Retinal pigment epithelial cell (primary cell): ENCODE measurements around the gene DPT.
A peak's percentile ranks its signal among the peaks of the same experiment; 100 is the strongest.

Source experiments
- DNase-seq: peaks from one replicate; pipeline ENCODE4 v3.0.0-alpha.2; 2010; ENCODE audit warnings: low read depth
- H3K4me3 ChIP-seq: 2 replicates; pipeline ENCODE4 v1.5.1; 2011; ENCODE audit warnings: mild to moderate bottlenecking, low read length, control low read depth, moderate library complexity
- CTCF ChIP-seq: conservative IDR thresholded peaks from 2 replicates; pipeline ENCODE4 v1.5.1; 2011; ENCODE audit warnings: low read depth, low read length, control low read depth, inconsistent platforms

Gene DPT

DNA sequence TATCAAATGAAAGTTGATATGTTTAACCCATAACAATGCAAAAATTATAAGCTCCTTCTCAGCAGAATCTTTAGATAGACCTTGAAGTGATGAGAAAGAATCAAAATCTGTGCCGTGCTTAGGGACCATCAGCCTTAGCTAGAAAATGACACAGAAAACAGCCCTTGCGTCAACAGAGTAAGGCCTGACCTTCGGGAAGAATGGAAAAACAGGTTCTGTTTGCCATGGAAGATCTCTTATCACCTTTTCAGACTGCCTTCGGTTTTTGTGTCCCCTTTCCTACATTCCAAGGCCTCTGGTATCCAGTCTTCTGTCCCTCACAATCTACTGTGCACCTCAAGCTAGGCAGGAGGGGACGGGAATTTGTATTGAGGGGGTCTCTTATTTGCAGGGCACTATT is 37.6 kb upstream of the DPT start:
- H3K4me3 ChIP-seq, result no peak overlapping the region
- no peak for DNase-seq
- no peak for TF ChIP-seq CTCF

DNA sequence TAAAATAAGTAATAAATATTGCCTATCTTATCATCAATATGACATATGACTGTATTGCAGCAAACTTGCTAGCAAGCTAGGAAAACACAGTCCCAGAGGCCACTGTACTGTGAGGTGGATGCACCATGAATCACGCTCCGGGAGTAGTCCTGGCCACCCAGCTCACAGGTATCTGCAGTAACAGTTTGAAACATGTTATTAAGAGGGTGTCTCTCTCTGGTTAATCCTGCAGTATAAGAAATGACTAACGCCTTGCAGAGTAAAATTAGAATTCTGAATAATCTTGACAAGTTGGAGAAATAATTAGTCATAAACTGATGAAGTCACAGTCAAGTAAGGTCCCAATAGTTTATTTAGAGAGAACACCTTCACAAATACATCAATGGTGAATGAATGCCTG is 34.0 kb upstream of the DPT start:
- peak; percentile 2 for DNase-seq
- no peak overlapping the region for H3K4me3 ChIP-seq

DNA sequence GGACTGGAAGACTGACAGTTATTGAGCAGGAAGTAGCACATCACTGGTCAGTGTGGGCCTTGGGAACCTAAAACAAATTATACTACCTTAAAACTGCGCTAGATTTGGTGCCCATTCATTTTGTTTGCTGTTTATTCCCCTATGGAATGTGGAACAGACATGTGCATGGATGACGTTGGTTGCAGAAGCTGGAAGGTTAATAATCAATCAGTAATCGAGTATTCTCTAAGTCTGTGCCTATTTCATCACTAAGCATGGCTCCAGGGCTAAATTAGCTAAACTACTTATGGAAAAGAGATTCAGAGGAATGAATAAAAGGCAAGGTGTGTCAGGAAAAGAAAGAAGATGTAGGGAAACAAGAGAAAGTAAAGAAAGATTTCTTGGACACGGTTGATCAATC is 33.5 kb upstream of the DPT start:
- no peak for DNase-seq
- H3K4me3 ChIP-seq, result no peak overlapping the region
- no peak for TF ChIP-seq CTCF

More for the DNA sequence above, 34.0 kb upstream of the DPT start:
- no peak for TF ChIP-seq CTCF

DNA sequence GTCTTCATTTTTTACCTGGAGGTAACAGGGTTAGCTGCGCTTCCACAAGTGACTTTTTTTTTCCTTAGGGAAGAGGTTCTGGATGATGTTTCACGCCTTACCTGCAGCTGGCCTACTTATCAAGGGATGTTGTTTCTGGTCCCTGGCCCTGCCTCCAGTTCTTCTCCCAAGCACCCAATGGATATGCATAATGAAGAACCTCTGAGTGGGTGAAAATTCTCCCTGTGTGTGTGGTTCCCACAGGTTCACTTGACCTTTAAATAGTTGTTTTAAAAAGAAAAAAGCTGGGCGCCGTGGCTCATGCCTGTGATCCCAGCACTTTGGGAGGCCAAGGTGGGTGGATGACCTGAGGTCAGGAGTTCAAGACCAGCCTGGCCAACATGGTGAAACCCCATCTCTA is 31.8 kb upstream of the DPT start:
- TF ChIP-seq CTCF, result no peak
- H3K4me3 ChIP-seq, result no peak overlapping the region
- DNase-seq, result no peak

GRCh38 chr1:168760241-168760640 is 31.2 kb upstream of the DPT start:
- no peak for DNase-seq
- H3K4me3 ChIP-seq, result no peak overlapping the region
- no peak for TF ChIP-seq CTCF

DNA sequence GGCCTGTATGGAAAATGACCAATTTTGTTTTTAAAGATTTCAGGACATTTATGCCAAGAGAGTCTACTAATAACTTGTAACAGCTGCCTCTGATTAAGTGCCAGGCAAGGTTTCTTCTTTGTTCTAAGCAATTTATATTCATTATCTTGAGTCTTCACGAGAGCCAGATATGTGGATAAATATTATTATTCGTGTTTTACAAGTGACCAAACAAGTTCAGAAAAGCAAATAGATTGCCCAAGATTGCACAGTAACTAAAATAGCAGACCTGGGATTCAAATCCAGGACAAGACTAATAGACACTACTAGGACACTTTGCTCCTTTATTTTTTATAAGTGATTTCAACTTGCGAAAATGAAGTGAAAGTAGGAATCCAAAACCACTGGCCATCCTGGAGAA is 30.1 kb upstream of the DPT start:
- H3K4me3 ChIP-seq, result no peak overlapping the region
- no peak for TF ChIP-seq CTCF
- DNase-seq, result no peak

GRCh38 chr1:168758503-168758902 is 29.5 kb upstream of the DPT start:
- H3K4me3 ChIP-seq, result no peak overlapping the region
- TF ChIP-seq CTCF, result no peak
- DNase-seq, result no peak
